ENCODE measurements around the gene SEPTIN2.
A peak's percentile ranks its signal among the peaks of the same experiment; 100 is the strongest.
"Not testable (repeated sequence)": the region's sequence is repeated elsewhere in the genome, so short reads cannot be mapped to it uniquely, and the experiment has no call there.

Gene SEPTIN2

GRCh38 chr2:241286348-241287090, 29.2 kb upstream of the SEPTIN2 start:
- DNase-seq (ENCODE audit: low read depth in 2 of 3, low spot score in 2 of 3) = no peak

- no peak for DNase-seq (ENCODE audit: low read depth in 2 of 3, low spot score in 2 of 3)
Observed at GRCh38 chr2:241288324-241288888, 27.3 kb upstream of the SEPTIN2 start.

- no peak for DNase-seq (ENCODE audit: low read depth in 2 of 3, low spot score in 2 of 3)
Observed at GRCh38 chr2:241289053-241289452, 26.7 kb upstream of the SEPTIN2 start.

- no peak for DNase-seq (ENCODE audit: low read depth in 2 of 3, low spot score in 2 of 3)
Observed at GRCh38 chr2:241289597-241289996, 26.1 kb upstream of the SEPTIN2 start.

DNA sequence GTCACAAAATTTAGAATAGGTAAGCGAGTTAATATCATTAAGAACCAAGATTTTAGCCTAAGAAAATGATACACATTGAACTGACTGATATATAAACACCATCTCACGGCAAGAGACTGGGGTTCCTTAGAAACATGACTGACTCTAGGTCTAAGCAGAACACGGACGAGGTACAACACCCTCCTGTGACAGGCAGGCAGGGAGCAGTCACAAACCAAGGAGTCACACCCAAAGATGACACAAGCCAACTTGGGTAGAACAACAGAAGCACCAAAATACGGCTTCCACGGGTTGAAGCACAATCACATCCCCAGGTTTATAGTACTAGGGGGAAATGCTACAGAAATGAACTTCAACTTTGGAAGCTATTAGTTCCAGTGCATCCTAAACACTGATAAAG, 24.6 kb upstream of the SEPTIN2 start:
- no peak for DNase-seq (ENCODE audit: low read depth in 2 of 3, low spot score in 2 of 3)

DNA sequence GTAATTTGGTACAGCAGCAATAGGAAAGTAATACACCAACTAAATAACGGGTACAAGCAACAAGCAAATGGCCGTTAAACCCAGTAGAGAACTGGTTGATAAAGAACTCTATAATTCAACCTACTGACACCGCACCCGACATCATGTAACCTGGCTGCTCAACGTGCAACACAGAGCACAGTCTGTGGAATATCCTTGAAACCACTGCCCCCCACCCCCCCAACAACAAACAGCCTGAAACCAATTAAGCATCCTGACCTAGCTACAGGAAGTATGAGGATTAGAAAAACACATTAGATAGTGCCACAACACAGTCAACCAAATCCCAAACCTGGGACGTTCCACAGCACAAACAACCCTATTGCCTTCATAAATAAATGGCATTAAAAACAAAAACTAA, 23.7 kb upstream of the SEPTIN2 start:
- no peak for DNase-seq (ENCODE audit: low read depth in 2 of 3, low spot score in 2 of 3)

DNA sequence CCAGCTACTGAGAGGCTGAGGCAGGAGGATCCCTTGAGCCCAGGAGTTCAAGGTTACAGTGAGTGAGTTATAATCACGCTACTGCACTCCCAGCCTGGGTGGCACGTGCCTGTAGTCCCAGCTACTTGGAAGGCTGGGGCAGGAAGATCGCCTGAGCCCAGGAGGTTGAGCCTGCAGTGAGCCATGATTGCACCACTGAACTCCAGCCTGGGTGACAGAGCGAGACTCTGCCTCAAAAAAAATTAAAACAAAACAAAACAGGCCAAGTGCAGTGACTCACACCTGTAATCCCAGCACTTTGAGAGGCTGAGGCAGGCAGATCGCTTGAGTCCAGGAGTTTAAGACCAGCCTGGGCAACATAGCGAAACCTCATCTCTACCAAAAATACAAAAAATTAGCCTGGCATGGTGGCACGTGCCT, 22.3 kb upstream of the SEPTIN2 start:
- DNase-seq (ENCODE audit: low read depth in 2 of 3, low spot score in 2 of 3) = not testable (repeated sequence)

DNA sequence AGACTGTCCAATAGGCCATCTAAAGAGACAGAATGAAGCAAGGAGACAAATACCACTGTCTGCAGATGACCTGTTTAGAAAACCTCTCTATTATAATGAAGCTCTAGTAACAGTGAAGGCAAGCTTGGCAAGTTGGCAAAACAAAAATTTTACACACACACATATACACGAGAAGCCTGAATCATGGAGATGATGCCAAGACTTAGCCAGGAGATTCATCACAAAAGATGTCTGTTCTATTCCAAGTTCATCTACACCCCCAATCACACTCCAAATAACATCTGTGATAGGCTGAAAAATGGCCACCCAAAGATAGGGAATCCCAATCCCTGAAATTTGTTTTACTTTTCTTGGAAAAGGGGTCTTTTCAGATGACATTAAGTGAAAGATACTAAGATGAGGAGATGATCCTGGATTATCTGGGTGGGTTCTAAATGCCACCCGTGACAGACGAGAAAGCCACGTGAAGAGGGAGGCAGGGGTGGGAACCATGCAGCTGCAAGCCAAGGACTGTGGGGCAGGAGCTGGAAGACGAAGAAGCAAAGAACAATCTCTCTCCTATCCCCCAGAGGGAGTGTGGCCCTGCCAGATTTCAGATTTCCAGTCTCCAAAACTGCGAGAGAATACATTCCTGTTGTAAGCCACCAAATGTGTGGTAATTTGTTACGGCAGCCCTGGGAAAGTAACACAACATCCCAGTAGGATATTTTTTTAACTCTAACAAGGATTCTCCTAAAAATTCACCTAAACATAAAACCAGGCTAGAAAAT, 20.2 kb upstream of the SEPTIN2 start:
- DNase-seq (ENCODE audit: low read depth in 2 of 3, low spot score in 2 of 3) = no peak

- DNase-seq (ENCODE audit: low read depth in 2 of 3, low spot score in 2 of 3) = no peak
Observed at GRCh38 chr2:241296767-241297166, 19.0 kb upstream of the SEPTIN2 start.

DNA sequence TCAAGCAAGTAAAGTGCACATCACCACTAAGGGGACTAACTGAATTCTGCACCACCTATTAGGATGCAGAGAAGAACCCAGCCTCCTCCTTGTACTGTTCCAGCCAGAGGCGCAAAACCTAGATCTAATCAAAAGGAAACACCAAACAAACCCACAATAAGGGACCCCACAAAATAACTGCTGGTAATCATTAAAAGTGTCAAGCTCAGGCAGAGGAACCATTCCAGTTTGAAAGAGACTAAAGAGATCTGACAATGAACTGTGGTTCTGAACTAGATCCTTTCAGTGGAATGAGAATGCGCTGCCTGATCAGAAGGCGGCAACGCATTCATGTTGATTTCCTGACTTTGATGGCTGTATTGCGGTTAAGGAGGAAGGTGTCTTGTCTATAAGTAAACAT, 17.1 kb upstream of the SEPTIN2 start:
- DNase-seq (ENCODE audit: low read depth in 2 of 3, low spot score in 2 of 3) = no peak

GRCh38 chr2:241300000-241300399, 15.7 kb upstream of the SEPTIN2 start:
- DNase-seq (ENCODE audit: low read depth in 2 of 3, low spot score in 2 of 3) = no peak

DNA sequence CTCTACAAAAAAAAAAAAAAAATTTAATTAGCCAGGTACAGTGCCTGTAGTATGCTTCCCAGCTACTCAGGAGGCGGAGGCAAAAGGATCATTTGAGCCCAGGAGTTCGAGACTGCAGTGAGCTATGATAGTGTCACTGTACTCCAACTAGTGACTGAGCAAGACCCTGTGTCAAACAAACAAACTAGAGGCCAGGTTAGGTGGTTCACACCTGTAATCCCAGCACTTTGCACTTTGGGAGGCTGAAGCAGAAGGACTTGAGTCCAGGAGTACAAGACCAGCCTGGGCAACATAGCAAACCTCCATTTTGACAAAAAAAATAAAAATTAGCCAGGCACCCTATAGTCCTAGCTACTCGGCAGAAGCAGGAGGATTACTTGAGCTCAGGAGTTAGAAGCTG, 13.6 kb upstream of the SEPTIN2 start:
- DNase-seq (ENCODE audit: low read depth in 2 of 3, low spot score in 2 of 3) = no peak

DNA sequence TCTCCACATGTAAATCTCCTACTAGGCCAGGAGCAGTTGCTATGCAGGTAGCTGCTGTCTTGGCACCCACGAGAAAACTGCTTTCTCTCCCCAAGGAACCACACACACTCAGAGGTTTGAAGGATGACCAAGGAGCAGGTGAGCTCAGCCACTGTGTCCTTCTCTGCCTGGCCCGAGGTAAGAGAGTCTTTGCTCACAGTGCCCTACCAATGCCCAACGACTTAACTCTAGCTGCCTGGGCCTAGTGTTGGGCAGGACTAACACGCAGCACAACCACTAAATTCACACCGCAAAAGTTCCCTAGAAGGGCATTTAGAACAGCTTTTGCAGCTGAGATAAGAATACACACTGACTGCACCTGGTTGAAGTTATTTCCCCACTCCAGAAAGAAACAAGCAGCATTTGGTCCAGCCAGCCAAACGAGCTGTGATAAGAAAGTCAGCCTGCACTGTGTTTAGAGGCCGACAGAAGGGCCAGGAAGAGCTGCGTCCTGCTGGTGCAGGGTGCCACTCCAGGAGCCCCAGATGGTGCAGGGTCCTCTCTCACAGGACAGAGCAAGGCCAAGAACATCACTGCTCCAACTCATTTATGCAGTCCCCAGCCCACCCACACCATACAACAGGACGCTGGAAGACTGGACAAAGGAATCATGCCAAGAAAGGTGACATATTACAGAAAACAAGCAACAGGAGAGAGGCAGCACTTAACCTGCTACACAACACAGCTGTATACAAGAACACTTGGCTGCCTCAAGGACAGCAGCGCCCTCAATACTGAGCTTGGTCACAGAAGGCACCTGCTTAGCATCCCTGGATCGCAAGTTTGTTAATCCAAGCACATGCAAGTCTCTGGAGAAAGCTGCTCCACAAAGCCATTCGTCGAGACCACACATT, 12.7 kb upstream of the SEPTIN2 start:
- DNase-seq (ENCODE audit: low read depth in 2 of 3, low spot score in 2 of 3) = no peak

DNA sequence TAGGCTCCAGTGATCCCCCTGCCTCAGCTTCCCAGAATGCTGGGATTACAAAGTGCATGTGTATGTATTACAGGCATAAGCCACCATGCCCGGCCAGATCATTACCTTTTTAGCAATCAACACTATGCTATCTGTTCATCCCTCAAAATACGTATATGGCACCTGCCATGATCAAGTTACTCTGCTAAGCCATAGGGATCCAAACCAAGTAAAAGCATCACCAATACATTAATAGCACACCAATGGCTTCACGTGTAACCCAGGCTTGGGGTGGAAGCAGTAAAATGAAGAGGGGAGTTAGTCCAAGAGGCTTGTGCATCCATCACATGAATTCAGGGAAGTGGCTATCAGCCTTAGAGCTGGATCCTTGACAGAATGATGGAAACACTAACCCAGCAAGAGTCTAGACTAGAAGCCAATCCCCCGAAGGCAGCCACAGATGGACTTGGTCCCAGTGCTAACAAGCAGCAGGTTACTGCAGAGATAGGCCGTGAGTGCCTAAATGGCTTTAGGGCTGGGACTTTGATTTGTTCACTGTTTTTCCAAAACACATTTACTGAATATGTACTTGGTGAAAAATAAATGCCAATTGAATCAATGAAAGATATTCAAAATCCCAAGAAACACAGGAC, 11.6 kb upstream of the SEPTIN2 start:
- DNase-seq (ENCODE audit: low read depth in 2 of 3, low spot score in 2 of 3) = no peak

- DNase-seq (ENCODE audit: low read depth in 2 of 3, low spot score in 2 of 3) = no peak
Observed at GRCh38 chr2:241307055-241307454, 8.7 kb upstream of the SEPTIN2 start.

GRCh38 chr2:241308267-241308666, 7.5 kb upstream of the SEPTIN2 start:
- DNase-seq (ENCODE audit: low read depth in 2 of 3, low spot score in 2 of 3) = no peak

- no peak for DNase-seq (ENCODE audit: low read depth in 2 of 3, low spot score in 2 of 3)
Observed at GRCh38 chr2:241308832-241309500, 6.8 kb upstream of the SEPTIN2 start.

DNA sequence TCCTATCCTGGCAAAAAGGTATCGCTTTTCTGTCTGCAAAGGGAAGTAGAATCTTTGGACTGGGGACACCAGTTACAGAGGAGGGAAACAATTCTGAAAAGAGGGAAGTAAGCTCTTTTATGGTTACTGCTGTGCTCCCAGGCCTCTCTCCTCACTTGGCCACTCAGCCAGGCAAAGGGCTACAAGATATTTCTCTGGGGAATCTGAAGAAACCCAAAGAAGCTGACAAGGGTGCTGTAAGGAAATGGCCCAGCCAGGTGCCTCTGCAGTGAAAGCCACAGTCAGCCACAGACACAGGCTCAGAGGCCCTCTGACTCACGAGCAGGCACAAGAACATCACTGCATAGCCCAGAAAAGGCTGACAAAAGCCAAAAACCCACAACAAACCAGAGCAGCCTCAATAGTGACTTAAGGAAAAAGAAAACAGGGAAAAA, 6.0 kb upstream of the SEPTIN2 start:
- peak in 1 of 3 experiments; percentile 26 for DNase-seq (ENCODE audit: low read depth in 2 of 3, low spot score in 2 of 3)

GRCh38 chr2:241310917-241311566, 4.7 kb upstream of the SEPTIN2 start:
- no peak for DNase-seq (ENCODE audit: low read depth in 2 of 3, low spot score in 2 of 3)

- DNase-seq (ENCODE audit: low read depth in 2 of 3, low spot score in 2 of 3) = no peak
Observed at GRCh38 chr2:241312082-241312481, 3.6 kb upstream of the SEPTIN2 start.
